Left lung (tissue), 10 donors: Measurements from ENCODE around the gene BMPR1B. TPM values are rescaled to one million over a fixed set of nuclear protein-coding genes. Genes with fewer than 3 reads are reported as not detected.

Experiments
- ATAC-seq: fragments of 200-7000 bp; cut with Tn5 transposase; one replicate; pipeline ENCODE4 v1.9.1; 2020; ENCODE audit warnings: moderate library complexity
- DNase-seq, 4 donors: peaks; one replicate each; pipeline ENCODE4 v3.0.0-alpha.2; 2013 to 2020
- H3K27ac ChIP-seq, 2 donors: fragments of 200-600 bp; sonication (generic) in 1 of 2; one replicate each; pipeline versions ENCODE4 v1.5.0 to v1.8.0; 2020 to 2021
- H3K27me3 ChIP-seq, 2 donors: fragments of 200-600 bp; sonication (generic) in 1 of 2; one replicate each; pipeline versions ENCODE4 v1.5.0 to v1.8.0; 2020 to 2021
- H3K36me3 ChIP-seq, 2 donors: fragments of 200-600 bp; sonication (generic) in 1 of 2; one replicate each; pipeline versions ENCODE4 v1.5.0 to v1.8.0; 2020 to 2021
- H3K4me1 ChIP-seq, 2 donors: fragments of 200-600 bp; one replicate each; pipeline ENCODE4 v1.8.0; 2021
- H3K4me3 ChIP-seq, 2 donors: fragments of 200-600 bp; sonication (generic) in 1 of 2; one replicate each; pipeline versions ENCODE4 v1.5.0 to v1.8.0; 2020 to 2021; ENCODE audit warnings: mild to moderate bottlenecking in 1 of 2
- H3K9me3 ChIP-seq, 2 donors: fragments of 200-600 bp; sonication (generic) in 1 of 2; one replicate each; pipeline versions ENCODE4 v1.5.0 to v1.8.0; 2020 to 2021
- intact Hi-C, 2 donors: fragments of 100-400 bp; cut with DNase I; formaldehyde crosslinking; loops; one replicate each; pipeline versions ENCODE4 v1.11.2 to v1.14.2; 2022
- polyA plus RNA-seq, 6 donors: library from polyadenylated mRNA; unstranded; fragments of 120-200 nt; gene quantifications; one replicate each; pipeline ENCODE4 v1.2.1, GENCODE V29; 2013; ENCODE audit not compliant: insufficient read length in 6 of 6
- total RNA-seq, 2 donors: library from RNA; stranded (reverse); fragmentation: NEBNext Ultra II Directional; extraction: Animal tissue kit (Norgen Biotek cat#: 25700); gene quantifications; one replicate each; pipeline ENCODE4 v1.2.1, GENCODE V29; 2021
- TF ChIP-seq, protein P1 (sequence below), 2 donors: fragments of 200-600 bp; sonication (generic) in 1 of 2; IDR thresholded peaks; one replicate each; pipeline versions ENCODE4 v1.5.0 to v1.8.0; 2021; ENCODE audit warnings: antibody characterized with exemption in 2 of 2
- donor health status: DM: no; HTN: yes; CAD: no.
- donor health status: DM: no; HTN: no; CAD: no.

The BMPR1B gene
- total and polyA plus RNA-seq, 8 donors: 0.61 to 3.3 (median 1.1) TPM

GRCh38 chr4:94765648-94766047 lies 7.9 kb downstream of the BMPR1B start:
- intact Hi-C loops: no loop called here
- no peak overlapping the region for H3K4me3 ChIP-seq
- no peak overlapping the region for H3K27ac ChIP-seq
- no peaks in the 10 kb centered on the region for H3K9me3 ChIP-seq
- no peaks in the 10 kb centered on the region for H3K4me1 ChIP-seq
- H3K36me3 ChIP-seq: no peaks in the 10 kb centered on the region
- TF ChIP-seq, protein P1, sequence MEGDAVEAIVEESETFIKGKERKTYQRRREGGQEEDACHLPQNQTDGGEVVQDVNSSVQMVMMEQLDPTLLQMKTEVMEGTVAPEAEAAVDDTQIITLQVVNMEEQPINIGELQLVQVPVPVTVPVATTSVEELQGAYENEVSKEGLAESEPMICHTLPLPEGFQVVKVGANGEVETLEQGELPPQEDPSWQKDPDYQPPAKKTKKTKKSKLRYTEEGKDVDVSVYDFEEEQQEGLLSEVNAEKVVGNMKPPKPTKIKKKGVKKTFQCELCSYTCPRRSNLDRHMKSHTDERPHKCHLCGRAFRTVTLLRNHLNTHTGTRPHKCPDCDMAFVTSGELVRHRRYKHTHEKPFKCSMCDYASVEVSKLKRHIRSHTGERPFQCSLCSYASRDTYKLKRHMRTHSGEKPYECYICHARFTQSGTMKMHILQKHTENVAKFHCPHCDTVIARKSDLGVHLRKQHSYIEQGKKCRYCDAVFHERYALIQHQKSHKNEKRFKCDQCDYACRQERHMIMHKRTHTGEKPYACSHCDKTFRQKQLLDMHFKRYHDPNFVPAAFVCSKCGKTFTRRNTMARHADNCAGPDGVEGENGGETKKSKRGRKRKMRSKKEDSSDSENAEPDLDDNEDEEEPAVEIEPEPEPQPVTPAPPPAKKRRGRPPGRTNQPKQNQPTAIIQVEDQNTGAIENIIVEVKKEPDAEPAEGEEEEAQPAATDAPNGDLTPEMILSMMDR (IDR thresholded peaks at IDR 0.05): no peak
- ATAC-seq (no peak), DNase-seq (no peak)
- H3K27me3 ChIP-seq: peaks cover 3 to 22% of the 10 kb centered on the region in 2 donors

GRCh38 chr4:94766856-94767255 lies 9.1 kb downstream of the BMPR1B start:
- no peak overlapping the region for H3K27ac ChIP-seq
- no peak for ATAC-seq
- TF ChIP-seq, protein P1 (IDR thresholded peaks at IDR 0.05): no peak

GRCh38 chr4:94767446-94767845 lies 9.7 kb downstream of the BMPR1B start:
- intact Hi-C loops: no loop called here
- no peak overlapping the region for H3K4me3 ChIP-seq
- TF ChIP-seq, protein P1 (IDR thresholded peaks at IDR 0.05): no peak
- H3K4me1 ChIP-seq: no peaks in the 10 kb centered on the region
- no peak for DNase-seq
- H3K27me3 ChIP-seq: peaks cover 3 to 8% of the 10 kb centered on the region in 2 donors
- H3K36me3 ChIP-seq: no peaks in the 10 kb centered on the region
- no peak for ATAC-seq
- H3K27ac ChIP-seq: no peak overlapping the region
- H3K9me3 ChIP-seq: no peaks in the 10 kb centered on the region

More at GRCh38 chr4:94766856-94767255, 9.1 kb downstream of the BMPR1B start:
- H3K36me3 ChIP-seq: no peaks in the 10 kb centered on the region
- no peak for DNase-seq
- intact Hi-C loops: no loop called here
- H3K4me3 ChIP-seq: no peak overlapping the region
- H3K4me1 ChIP-seq: no peaks in the 10 kb centered on the region
- H3K9me3 ChIP-seq: no peaks in the 10 kb centered on the region
- H3K27me3 ChIP-seq: peaks cover 3 to 14% of the 10 kb centered on the region in 2 donors

DNA sequence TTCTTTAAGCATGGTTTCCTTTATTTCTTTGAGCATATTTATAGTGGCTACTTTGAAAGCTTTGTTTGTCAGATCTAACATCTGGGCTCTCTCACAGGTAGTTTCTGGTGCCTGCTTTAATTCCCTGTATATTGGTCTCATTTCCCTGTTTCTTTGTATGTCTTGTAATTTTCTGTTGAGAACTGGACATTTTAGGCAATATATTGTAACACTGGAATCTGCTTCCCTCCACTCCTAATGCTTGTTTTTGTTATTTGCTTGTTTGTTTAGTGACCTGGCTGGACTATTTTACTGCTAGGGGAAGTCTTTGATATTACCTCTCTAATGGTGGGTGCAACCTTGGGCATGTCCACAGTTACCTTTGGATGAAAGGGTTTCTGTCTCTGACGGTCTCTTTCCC lies 25.0 kb downstream of the BMPR1B start:
- DNase-seq (no peak), ATAC-seq (no peak)
- intact Hi-C loops: no loop called here
- Histone ChIP-seq H3K36me3 (no peaks in the 10 kb centered on the region), H3K9me3 (peaks cover 0 to 15% of the 10 kb centered on the region in 2 donors), H3K27me3 (no peaks in the 10 kb centered on the region), H3K27ac (no peak overlapping the region), H3K4me3 (no peak overlapping the region), H3K4me1 (no peaks in the 10 kb centered on the region)
- TF ChIP-seq, protein P1 (IDR thresholded peaks at IDR 0.05): no peak

DNA sequence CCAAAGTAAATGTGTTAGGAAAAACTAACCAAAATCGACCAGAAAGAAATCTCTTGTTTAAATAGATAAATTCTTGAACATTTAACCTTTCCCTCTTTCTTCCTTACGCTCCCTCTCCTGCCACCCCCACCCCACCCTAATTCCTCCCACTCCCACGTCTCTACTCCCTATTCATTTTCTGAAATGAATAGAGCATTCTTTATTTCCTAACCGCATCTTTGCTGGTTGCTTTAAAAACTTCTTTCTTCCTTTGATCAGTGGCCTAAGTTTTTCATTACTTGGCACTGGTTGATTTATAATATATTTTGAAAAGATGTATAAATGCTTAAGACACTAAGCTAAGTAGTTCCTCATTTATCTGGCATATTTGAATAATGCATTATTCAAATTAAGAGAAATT lies 33.9 kb downstream of the BMPR1B start:
- ATAC-seq: no peak
- intact Hi-C loops: no loop called here
- no peaks in the 10 kb centered on the region for H3K4me1 ChIP-seq

More for the DNA sequence above, 33.9 kb downstream of the BMPR1B start:
- TF ChIP-seq, protein P1 (IDR thresholded peaks at IDR 0.05): no peak
- H3K4me3 ChIP-seq: no peak overlapping the region
- H3K27me3 ChIP-seq: no peaks in the 10 kb centered on the region
- DNase-seq: no peak
- H3K9me3 ChIP-seq: peaks cover 0 to 2% of the 10 kb centered on the region in 2 donors
- no peaks in the 10 kb centered on the region for H3K36me3 ChIP-seq
- no peak overlapping the region for H3K27ac ChIP-seq
